ENCODE results near the gene LMBRD1. TPM values are rescaled to one million over a fixed set of nuclear protein-coding genes. Genes with fewer than 3 reads are reported as not detected.

The LMBRD1 gene
- total and polyA plus RNA-seq, 2 donors from 2014 or later = 91.3 to 102 TPM

DNA sequence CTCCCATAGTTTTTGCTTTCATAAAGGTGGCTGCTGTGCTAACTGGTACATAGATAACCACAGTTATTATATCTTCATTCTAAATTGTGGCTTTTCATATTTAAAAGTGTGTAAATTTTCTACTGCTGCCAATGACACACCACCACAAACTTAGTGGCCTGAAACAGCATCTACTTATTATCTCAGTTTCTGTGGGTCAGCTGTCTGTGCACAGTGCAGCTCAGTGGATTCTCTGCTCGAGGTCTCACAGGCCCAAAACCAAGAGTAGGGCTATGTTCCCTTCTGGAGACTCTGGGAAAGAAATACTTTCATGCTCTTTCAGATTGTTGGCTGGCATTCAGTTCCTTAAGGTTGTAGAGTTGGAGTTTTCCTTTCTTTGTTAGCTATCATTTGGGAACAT is 90.1 kb downstream of the LMBRD1 start:
- Histone ChIP-seq H3K4me3 (ENCODE audit: low read length in 3 of 3) (no peak overlapping the region), H3K27me3 (ENCODE audit: control insufficient read depth, insufficient read depth, low read length) (no peaks in the 10 kb centered on the region), H3K27ac (ENCODE audit: low read depth in 2 of 2, low read length in 2 of 2) (no peak overlapping the region), H3K9ac (ENCODE audit: low read length in 3 of 3) (no peak overlapping the region), H3K4me1 (ENCODE audit: control insufficient read depth in 2 of 3, insufficient read depth in 2 of 3, low read depth in 1 of 3, low read length in 3 of 3) (no peaks in the 10 kb centered on the region), H3K36me3 (ENCODE audit: control insufficient read depth in 2 of 3, insufficient read depth in 3 of 3, low read length in 3 of 3) (no peaks in the 10 kb centered on the region), H3K9me3 (ENCODE audit: control insufficient read depth in 2 of 3, insufficient read depth in 1 of 3, low read length in 3 of 3) (no peaks in the 10 kb centered on the region)
- intact Hi-C loops (cut with DNase I) = no loop called here
- no peak for DNase-seq
- TF ChIP-seq, protein P1, sequence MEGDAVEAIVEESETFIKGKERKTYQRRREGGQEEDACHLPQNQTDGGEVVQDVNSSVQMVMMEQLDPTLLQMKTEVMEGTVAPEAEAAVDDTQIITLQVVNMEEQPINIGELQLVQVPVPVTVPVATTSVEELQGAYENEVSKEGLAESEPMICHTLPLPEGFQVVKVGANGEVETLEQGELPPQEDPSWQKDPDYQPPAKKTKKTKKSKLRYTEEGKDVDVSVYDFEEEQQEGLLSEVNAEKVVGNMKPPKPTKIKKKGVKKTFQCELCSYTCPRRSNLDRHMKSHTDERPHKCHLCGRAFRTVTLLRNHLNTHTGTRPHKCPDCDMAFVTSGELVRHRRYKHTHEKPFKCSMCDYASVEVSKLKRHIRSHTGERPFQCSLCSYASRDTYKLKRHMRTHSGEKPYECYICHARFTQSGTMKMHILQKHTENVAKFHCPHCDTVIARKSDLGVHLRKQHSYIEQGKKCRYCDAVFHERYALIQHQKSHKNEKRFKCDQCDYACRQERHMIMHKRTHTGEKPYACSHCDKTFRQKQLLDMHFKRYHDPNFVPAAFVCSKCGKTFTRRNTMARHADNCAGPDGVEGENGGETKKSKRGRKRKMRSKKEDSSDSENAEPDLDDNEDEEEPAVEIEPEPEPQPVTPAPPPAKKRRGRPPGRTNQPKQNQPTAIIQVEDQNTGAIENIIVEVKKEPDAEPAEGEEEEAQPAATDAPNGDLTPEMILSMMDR (IDR thresholded peaks at IDR 0.05; ENCODE audit: borderline replicate concordance, extremely low read depth, insufficient read depth) = no peak
- no peak for FAIRE-seq

GRCh38 chr6:69705954-69706353 is 90.9 kb downstream of the LMBRD1 start:
- FAIRE-seq (no peak), DNase-seq (no peak)

GRCh38 chr6:69704916-69705315 is 91.9 kb downstream of the LMBRD1 start:
- Histone ChIP-seq H3K36me3 (ENCODE audit: control insufficient read depth in 2 of 3, insufficient read depth in 3 of 3, low read length in 3 of 3) (peaks cover 0 to 5% (median 0%) of the 10 kb centered on the region in 3 donors), H3K4me3 (ENCODE audit: low read length in 3 of 3) (no peak overlapping the region), H3K27me3 (ENCODE audit: control insufficient read depth, insufficient read depth, low read length) (no peaks in the 10 kb centered on the region), H3K9ac (ENCODE audit: low read length in 3 of 3) (no peak overlapping the region), H3K9me3 (ENCODE audit: control insufficient read depth in 2 of 3, insufficient read depth in 1 of 3, low read length in 3 of 3) (no peaks in the 10 kb centered on the region), H3K4me1 (ENCODE audit: control insufficient read depth in 2 of 3, insufficient read depth in 2 of 3, low read depth in 1 of 3, low read length in 3 of 3) (no peaks in the 10 kb centered on the region), H3K27ac (ENCODE audit: low read depth in 2 of 2, low read length in 2 of 2) (no peak overlapping the region)
- FAIRE-seq (no peak), DNase-seq (no peak)
- intact Hi-C loops (cut with DNase I) = no loop called here
- TF ChIP-seq, protein P1 (IDR thresholded peaks at IDR 0.05; ENCODE audit: borderline replicate concordance, extremely low read depth, insufficient read depth) = no peak

More at GRCh38 chr6:69705954-69706353, 90.9 kb downstream of the LMBRD1 start:
- TF ChIP-seq, protein P1 (IDR thresholded peaks at IDR 0.05; ENCODE audit: borderline replicate concordance, extremely low read depth, insufficient read depth) = no peak
- Histone ChIP-seq H3K27ac (ENCODE audit: low read depth in 2 of 2, low read length in 2 of 2) (no peak overlapping the region), H3K9me3 (ENCODE audit: control insufficient read depth in 2 of 3, insufficient read depth in 1 of 3, low read length in 3 of 3) (no peaks in the 10 kb centered on the region), H3K4me1 (ENCODE audit: control insufficient read depth in 2 of 3, insufficient read depth in 2 of 3, low read depth in 1 of 3, low read length in 3 of 3) (no peaks in the 10 kb centered on the region), H3K4me3 (ENCODE audit: low read length in 3 of 3) (no peak overlapping the region), H3K27me3 (ENCODE audit: control insufficient read depth, insufficient read depth, low read length) (no peaks in the 10 kb centered on the region), H3K9ac (ENCODE audit: low read length in 3 of 3) (no peak overlapping the region), H3K36me3 (ENCODE audit: control insufficient read depth in 2 of 3, insufficient read depth in 3 of 3, low read length in 3 of 3) (no peaks in the 10 kb centered on the region)
- intact Hi-C loops (cut with DNase I) = no loop called here

- FAIRE-seq (no peak), DNase-seq (no peak)
- intact Hi-C loops (cut with DNase I) = no loop called here
- Histone ChIP-seq H3K27ac (ENCODE audit: low read depth in 2 of 2, low read length in 2 of 2) (no peak overlapping the region), H3K4me3 (ENCODE audit: low read length in 3 of 3) (no peak overlapping the region), H3K4me1 (ENCODE audit: control insufficient read depth in 2 of 3, insufficient read depth in 2 of 3, low read depth in 1 of 3, low read length in 3 of 3) (no peaks in the 10 kb centered on the region), H3K9me3 (ENCODE audit: control insufficient read depth in 2 of 3, insufficient read depth in 1 of 3, low read length in 3 of 3) (no peaks in the 10 kb centered on the region), H3K36me3 (ENCODE audit: control insufficient read depth in 2 of 3, insufficient read depth in 3 of 3, low read length in 3 of 3) (peaks cover 0 to 17% (median 2%) of the 10 kb centered on the region in 3 donors), H3K9ac (ENCODE audit: low read length in 3 of 3) (no peak overlapping the region), H3K27me3 (ENCODE audit: control insufficient read depth, insufficient read depth, low read length) (no peaks in the 10 kb centered on the region)
- TF ChIP-seq, protein P1 (IDR thresholded peaks at IDR 0.05; ENCODE audit: borderline replicate concordance, extremely low read depth, insufficient read depth) = no peak
These were observed 97.2 kb downstream of the LMBRD1 start for GRCh38 chr6:69699655-69700054.
